PC-3 (cell line): ENCODE data around the gene ZNF101.

ENCODE experiments used
- EZH2 ChIP-seq: fragments of 300-600 bp; sonication (generic); IDR thresholded peaks from one replicate; pipeline ENCODE4 v1.6.1; 2017; ENCODE audit warnings: antibody characterized with exemption, mild to moderate bottlenecking, low read length; ENCODE audit not compliant: unreplicated experiment
- EZH2phosphoT487 ChIP-seq: fragments of 300-600 bp; sonication (generic); IDR thresholded peaks from 2 replicates; pipeline ENCODE4 v1.6.1; 2018; ENCODE audit warnings: mild to moderate bottlenecking, antibody characterized with exemption, low read length, borderline replicate concordance
- TF ChIP-seq, protein P1 (sequence below): fragments of 300-600 bp; sonication (generic); conservative IDR thresholded peaks from 2 replicates; pipeline ENCODE4 v1.5.1; 2017; ENCODE audit warnings: antibody characterized with exemption, low read depth, mild to moderate bottlenecking, low read length

- TF ChIP-seq, protein P1, sequence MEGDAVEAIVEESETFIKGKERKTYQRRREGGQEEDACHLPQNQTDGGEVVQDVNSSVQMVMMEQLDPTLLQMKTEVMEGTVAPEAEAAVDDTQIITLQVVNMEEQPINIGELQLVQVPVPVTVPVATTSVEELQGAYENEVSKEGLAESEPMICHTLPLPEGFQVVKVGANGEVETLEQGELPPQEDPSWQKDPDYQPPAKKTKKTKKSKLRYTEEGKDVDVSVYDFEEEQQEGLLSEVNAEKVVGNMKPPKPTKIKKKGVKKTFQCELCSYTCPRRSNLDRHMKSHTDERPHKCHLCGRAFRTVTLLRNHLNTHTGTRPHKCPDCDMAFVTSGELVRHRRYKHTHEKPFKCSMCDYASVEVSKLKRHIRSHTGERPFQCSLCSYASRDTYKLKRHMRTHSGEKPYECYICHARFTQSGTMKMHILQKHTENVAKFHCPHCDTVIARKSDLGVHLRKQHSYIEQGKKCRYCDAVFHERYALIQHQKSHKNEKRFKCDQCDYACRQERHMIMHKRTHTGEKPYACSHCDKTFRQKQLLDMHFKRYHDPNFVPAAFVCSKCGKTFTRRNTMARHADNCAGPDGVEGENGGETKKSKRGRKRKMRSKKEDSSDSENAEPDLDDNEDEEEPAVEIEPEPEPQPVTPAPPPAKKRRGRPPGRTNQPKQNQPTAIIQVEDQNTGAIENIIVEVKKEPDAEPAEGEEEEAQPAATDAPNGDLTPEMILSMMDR, result no peak
- TF ChIP-seq EZH2 (no peak), EZH2phosphoT487 (no peak)
Observed at GRCh38 chr19:19710506-19710905, 41.9 kb downstream of the ZNF101 start.
